ENCODE results near the gene SRRM1. TPM values are rescaled to one million over a fixed set of nuclear protein-coding genes. Genes with fewer than 3 reads are reported as not detected.

SRRM1 gene
- total and polyA plus RNA-seq, 11 donors: 30.3 to 97.0 (median 61.4) TPM

DNA sequence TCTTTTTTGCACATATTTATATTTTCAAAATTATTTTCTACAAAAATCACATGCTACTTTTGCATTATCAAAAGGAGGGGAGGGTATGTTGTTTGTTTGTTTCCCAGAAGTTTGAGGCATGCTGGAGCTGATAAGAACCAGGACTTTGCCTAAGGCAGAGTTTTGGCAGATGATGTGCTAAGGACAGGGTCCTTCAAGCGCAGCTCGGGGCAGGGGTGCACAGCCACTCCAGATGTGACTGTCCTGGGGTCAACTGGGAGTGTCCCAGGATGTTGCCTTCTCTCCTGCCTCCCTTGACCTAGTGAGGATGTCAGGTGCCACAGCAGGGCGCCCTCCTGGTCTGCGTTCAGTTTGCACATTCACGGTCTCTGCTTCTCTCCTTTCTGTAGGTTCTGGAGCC is 42.6 kb upstream of the SRRM1 start:
- peaks cover 0 to 7% (median 0%) of the 10 kb centered on the region in 9 donors for H3K27me3 ChIP-seq
- intact Hi-C loops (cut with DNase I): no loop called here
- TF ChIP-seq, protein P1, sequence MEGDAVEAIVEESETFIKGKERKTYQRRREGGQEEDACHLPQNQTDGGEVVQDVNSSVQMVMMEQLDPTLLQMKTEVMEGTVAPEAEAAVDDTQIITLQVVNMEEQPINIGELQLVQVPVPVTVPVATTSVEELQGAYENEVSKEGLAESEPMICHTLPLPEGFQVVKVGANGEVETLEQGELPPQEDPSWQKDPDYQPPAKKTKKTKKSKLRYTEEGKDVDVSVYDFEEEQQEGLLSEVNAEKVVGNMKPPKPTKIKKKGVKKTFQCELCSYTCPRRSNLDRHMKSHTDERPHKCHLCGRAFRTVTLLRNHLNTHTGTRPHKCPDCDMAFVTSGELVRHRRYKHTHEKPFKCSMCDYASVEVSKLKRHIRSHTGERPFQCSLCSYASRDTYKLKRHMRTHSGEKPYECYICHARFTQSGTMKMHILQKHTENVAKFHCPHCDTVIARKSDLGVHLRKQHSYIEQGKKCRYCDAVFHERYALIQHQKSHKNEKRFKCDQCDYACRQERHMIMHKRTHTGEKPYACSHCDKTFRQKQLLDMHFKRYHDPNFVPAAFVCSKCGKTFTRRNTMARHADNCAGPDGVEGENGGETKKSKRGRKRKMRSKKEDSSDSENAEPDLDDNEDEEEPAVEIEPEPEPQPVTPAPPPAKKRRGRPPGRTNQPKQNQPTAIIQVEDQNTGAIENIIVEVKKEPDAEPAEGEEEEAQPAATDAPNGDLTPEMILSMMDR (IDR thresholded peaks at IDR 0.05): no peak
- TF ChIP-seq POLR2A (IDR thresholded peaks at IDR 0.05): no peak
- ATAC-seq: no peak
- no peaks in the 10 kb centered on the region for H3K9me3 ChIP-seq
- WGBS, 4 donors: 55 to 75% (median 65%) methylated on average over 4 to 5 of the region's 5 CpGs
- no peak overlapping the region for H3K27ac ChIP-seq
- no peak for DNase-seq
- no peak overlapping the region for H3K4me3 ChIP-seq
- no peaks in the 10 kb centered on the region for H3K4me1 ChIP-seq
- H3K36me3 ChIP-seq: no peaks in the 10 kb centered on the region

DNA sequence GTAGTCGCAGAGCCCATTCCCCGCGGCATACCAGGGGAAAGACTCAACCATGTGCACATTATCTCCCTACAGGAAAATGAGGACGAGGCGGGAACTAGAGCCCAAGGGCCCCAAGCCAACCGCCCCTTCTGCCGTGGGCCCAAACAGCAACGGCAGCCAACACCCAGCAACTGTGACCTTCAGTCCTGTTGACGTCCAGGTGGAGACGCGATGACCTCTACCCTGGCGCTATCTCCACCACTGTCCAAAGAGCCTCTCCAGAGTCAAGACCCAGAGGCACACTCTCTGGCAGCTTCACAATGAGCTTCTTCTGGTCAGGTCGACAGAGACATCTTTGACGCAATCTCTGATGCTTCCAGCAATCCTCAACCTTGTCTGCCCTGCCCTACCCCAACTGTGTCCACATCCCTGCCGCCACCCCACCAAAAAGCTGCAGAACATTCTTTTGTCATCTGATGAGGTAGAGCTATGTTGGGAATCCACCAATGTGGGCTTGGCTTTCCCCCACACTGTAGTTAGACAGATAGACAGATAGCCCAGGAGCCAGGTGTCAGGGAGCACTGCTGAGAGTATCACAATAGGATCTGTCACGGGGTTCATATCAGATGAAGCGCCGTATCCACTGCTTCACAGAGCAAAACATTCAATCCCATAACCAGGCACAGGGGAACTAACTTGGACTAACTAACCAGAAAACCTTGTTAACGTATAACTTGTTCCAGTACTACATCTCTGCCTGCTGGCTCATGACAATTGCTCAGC is 37.4 kb upstream of the SRRM1 start:
- H3K4me3 ChIP-seq: no peak overlapping the region
- WGBS, 4 donors: 86 to 90% (median 88%) methylated on average over 19 of the region's 19 CpGs

DNA sequence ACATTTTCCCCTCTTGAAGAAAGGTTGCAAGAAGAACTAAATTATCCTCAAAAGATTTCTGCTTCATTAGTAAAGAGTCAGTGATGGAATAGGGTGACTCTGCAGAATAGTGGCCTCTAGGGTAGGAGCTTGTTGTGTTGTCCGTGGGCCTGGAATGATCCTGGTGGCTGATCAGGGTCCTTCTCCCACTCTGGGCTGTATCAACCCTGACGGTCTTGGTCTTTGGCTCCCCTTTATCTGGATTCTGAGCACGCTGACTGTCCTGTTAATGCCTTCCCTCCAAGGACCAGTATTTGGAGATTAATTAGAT is 36.9 kb upstream of the SRRM1 start:
- 73 to 93% (median 82%) methylated on average over 3 of the region's 3 CpGs for WGBS, 4 donors
- H3K4me3 ChIP-seq: no peak overlapping the region
- peaks cover 0 to 10% (median 3%) of the 10 kb centered on the region in 9 donors for H3K27me3 ChIP-seq
- no peaks in the 10 kb centered on the region for H3K4me1 ChIP-seq
- no peaks in the 10 kb centered on the region for H3K36me3 ChIP-seq
- TF ChIP-seq, protein P1 (IDR thresholded peaks at IDR 0.05): no peak
- TF ChIP-seq POLR2A (IDR thresholded peaks at IDR 0.05): no peak
- no peaks in the 10 kb centered on the region for H3K9me3 ChIP-seq
- DNase-seq (no peak), ATAC-seq (no peak)
- no peak overlapping the region for H3K27ac ChIP-seq
- intact Hi-C loops (cut with DNase I): no loop called here

More for the DNA sequence above, 37.4 kb upstream of the SRRM1 start:
- H3K36me3 ChIP-seq: no peaks in the 10 kb centered on the region
- H3K4me1 ChIP-seq: no peaks in the 10 kb centered on the region
- H3K27me3 ChIP-seq: peaks cover 0 to 10% (median 3%) of the 10 kb centered on the region in 9 donors
- intact Hi-C loops (cut with DNase I): no loop called here
- H3K9me3 ChIP-seq: no peaks in the 10 kb centered on the region
- DNase-seq: no peak
- ATAC-seq: no peak
- no peak for TF ChIP-seq POLR2A (IDR thresholded peaks at IDR 0.05)
- TF ChIP-seq, protein P1 (IDR thresholded peaks at IDR 0.05): no peak
- H3K27ac ChIP-seq: no peak overlapping the region

DNA sequence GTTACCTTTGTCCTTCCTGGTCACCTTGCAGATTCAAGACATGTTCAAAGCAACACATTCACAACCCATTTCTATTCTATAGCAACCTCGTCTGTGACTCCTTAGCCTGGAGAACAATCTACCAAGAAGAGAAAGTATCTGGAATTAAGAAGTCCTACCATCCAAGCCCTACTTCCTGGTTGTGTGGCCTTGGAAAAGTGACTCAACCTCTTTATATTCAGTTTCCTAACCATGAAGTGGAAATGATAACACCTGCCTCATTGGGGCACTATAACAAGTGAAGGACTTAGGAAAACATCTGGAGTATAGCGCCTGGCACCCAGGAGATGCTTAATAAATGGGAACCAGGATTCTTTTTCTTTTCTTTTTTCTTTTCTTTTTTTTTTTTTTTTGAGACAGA is 36.5 kb upstream of the SRRM1 start:
- intact Hi-C loops (cut with DNase I): no loop called here
- no peak for DNase-seq
- Histone ChIP-seq H3K27ac (no peak overlapping the region), H3K4me3 (no peak overlapping the region), H3K9me3 (no peaks in the 10 kb centered on the region), H3K36me3 (no peaks in the 10 kb centered on the region), H3K27me3 (peaks cover 0 to 10% (median 3%) of the 10 kb centered on the region in 9 donors), H3K4me1 (no peaks in the 10 kb centered on the region)
- TF ChIP-seq POLR2A (IDR thresholded peaks at IDR 0.05): no peak
- TF ChIP-seq, protein P1 (IDR thresholded peaks at IDR 0.05): no peak
- WGBS, 4 donors: 82 to 94% (median 85%) methylated on average over 2 of the region's 2 CpGs
- no peak for ATAC-seq

Measured in heart left ventricle (tissue), 16 donors.